Measurements from ENCODE around the gene MDFIC.

DNA sequence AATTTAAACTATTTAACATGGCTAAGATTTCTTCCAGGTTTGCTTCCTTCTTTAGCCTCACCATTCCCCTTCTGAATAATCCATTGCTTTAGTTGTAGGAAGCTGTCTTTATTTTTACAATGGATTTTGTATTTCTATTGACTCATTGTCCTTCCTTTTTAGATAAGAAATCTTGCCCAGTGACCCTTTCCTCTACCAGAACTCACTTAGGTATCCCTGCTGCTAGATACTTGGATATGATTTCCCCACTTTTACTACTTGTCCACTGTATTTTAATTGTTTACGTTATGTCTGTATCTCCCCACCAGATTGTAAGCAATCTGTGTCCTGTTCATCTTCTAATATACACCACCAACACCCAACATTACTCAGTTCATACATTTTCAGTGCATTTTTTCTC is 47.7 kb upstream of the MDFIC start:
- TF ChIP-seq, protein P1, sequence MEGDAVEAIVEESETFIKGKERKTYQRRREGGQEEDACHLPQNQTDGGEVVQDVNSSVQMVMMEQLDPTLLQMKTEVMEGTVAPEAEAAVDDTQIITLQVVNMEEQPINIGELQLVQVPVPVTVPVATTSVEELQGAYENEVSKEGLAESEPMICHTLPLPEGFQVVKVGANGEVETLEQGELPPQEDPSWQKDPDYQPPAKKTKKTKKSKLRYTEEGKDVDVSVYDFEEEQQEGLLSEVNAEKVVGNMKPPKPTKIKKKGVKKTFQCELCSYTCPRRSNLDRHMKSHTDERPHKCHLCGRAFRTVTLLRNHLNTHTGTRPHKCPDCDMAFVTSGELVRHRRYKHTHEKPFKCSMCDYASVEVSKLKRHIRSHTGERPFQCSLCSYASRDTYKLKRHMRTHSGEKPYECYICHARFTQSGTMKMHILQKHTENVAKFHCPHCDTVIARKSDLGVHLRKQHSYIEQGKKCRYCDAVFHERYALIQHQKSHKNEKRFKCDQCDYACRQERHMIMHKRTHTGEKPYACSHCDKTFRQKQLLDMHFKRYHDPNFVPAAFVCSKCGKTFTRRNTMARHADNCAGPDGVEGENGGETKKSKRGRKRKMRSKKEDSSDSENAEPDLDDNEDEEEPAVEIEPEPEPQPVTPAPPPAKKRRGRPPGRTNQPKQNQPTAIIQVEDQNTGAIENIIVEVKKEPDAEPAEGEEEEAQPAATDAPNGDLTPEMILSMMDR (IDR thresholded peaks at IDR 0.05), result no peak
- TF ChIP-seq POLR2A (IDR thresholded peaks at IDR 0.05), result no peak

All from thyroid gland (tissue), 4 donors.